Endothelial cell of umbilical vein (primary cell): ENCODE data around the gene RHAG. TPM values are rescaled to one million over a fixed set of nuclear protein-coding genes. Genes with fewer than 3 reads are reported as not detected.

Experiments used
- BruUV-seq: library from RNA; stranded (reverse); fragments of 400-500 nt; replicated peaks from 2 replicates; lab custom pipeline; 2021; lab: Mats Ljungman, UMichigan
- CTCF ChIA-PET: fragments of 300-600, 350-600 bp; sonication (Branson Sonifier 250); formaldehyde crosslinking; loops from one replicate; lab custom pipeline; 2021; ENCODE audit warnings: antibody characterized with exemption, inconsistent platforms; lab: Charles Lee
- POLR2A ChIA-PET: fragments of 300-600, 350-600 bp; sonication (Branson Sonifier 250); formaldehyde crosslinking; loops from one replicate; lab custom pipeline; 2021; ENCODE audit warnings: antibody characterized with exemption, inconsistent platforms; lab: Charles Lee
- DNase-seq: peaks from one replicate; pipeline ENCODE4 v3.0.0-alpha.2; 2011; ENCODE audit warnings: low read depth, low spot score
- FAIRE-seq: peaks from 2 replicates; lab custom pipeline; 2011; peaks lifted over from hg19 to GRCh38; lab: Jason Lieb, UNC
- H2AFZ ChIP-seq: 2 replicates; pipeline ENCODE4 v1.6.0; 2012; ENCODE audit warnings: low read depth, low read length, control low read depth, inconsistent platforms
- H3K27ac ChIP-seq: 2 replicates; pipeline ENCODE4 v1.5.1; 2011; ENCODE audit warnings: low read depth, mild to moderate bottlenecking, control low read depth, low read length, moderate library complexity; ENCODE audit not compliant: insufficient read depth
- H3K27me3 ChIP-seq, 2 experiments: 2 replicates each; pipeline versions ENCODE4 v1.6.0 to v1.6.1; 2011; ENCODE audit warnings: low read length in 2 of 2, mixed read lengths in 1 of 2; ENCODE audit not compliant: control insufficient read depth in 2 of 2, insufficient read depth in 2 of 2
- H3K36me3 ChIP-seq, 2 experiments: 2 replicates in 1 of 2; 3 replicates in 1 of 2; pipeline ENCODE4 v1.5.1; 2011; ENCODE audit warnings: low read length in 2 of 2, mild to moderate bottlenecking in 1 of 2, moderate library complexity in 1 of 2; ENCODE audit not compliant: control insufficient read depth in 2 of 2, insufficient read depth in 2 of 2; ENCODE audit errors: extremely low read depth in 1 of 2
- H3K4me1 ChIP-seq: 3 replicates; pipeline ENCODE4 v1.5.1; 2011; ENCODE audit warnings: mild to moderate bottlenecking, low read length; ENCODE audit not compliant: control insufficient read depth, insufficient read depth; ENCODE audit errors: extremely low read depth
- H3K4me2 ChIP-seq: 2 replicates; pipeline ENCODE4 v1.6.1; 2011; ENCODE audit warnings: low read length, control low read depth, mixed read lengths; ENCODE audit not compliant: insufficient read depth
- H3K4me3 ChIP-seq, 3 experiments: fragments of 200-600 bp in 1 of 3; sonication (generic), shearing (Covaris generic) in 1 of 3; replicated peaks in 1 of 3; 2 replicates each; pipeline ENCODE4 v1.5.1; 2011 to 2016; ENCODE audit warnings: control low read depth in 3 of 3, low read length in 3 of 3, mild to moderate bottlenecking in 2 of 3, inconsistent platforms in 1 of 3, low read depth in 1 of 3, moderate library complexity in 1 of 3; ENCODE audit not compliant: insufficient read depth in 1 of 3
- H3K79me2 ChIP-seq: 2 replicates; pipeline ENCODE4 v1.6.0; 2012; ENCODE audit warnings: low read length, inconsistent platforms; ENCODE audit not compliant: control insufficient read depth, insufficient read depth
- H3K9ac ChIP-seq: replicated peaks from 2 replicates; pipeline ENCODE3; 2011; ENCODE audit warnings: low read length, control low read depth; ENCODE audit not compliant: insufficient read depth; ENCODE audit errors: extremely low read depth
- H3K9me1 ChIP-seq: replicated peaks from 3 replicates; pipeline ENCODE4 v1.6.0; 2011; ENCODE audit warnings: mild to moderate bottlenecking, low read length; ENCODE audit not compliant: control insufficient read depth, insufficient read depth; ENCODE audit errors: extremely low read depth
- H3K9me3 ChIP-seq: replicated peaks from 2 replicates; pipeline ENCODE4 v1.5.1; 2012; ENCODE audit warnings: low read length, inconsistent platforms; ENCODE audit not compliant: control insufficient read depth, insufficient read depth
- H4K20me1 ChIP-seq: replicated peaks from 2 replicates; pipeline ENCODE3; 2011; ENCODE audit warnings: mild to moderate bottlenecking, low read length; ENCODE audit not compliant: control insufficient read depth, insufficient read depth; ENCODE audit errors: extremely low read depth
- EZH2 ChIP-seq: IDR thresholded peaks from 2 replicates; pipeline ENCODE4 v1.6.1; 2012; ENCODE audit warnings: borderline replicate concordance, low read depth, mild to moderate bottlenecking, moderate library complexity, low read length, inconsistent platforms; ENCODE audit not compliant: severe bottlenecking
- FOS ChIP-seq: IDR thresholded peaks from 2 replicates; pipeline ENCODE4 v1.6.1; 2011; ENCODE audit warnings: mild to moderate bottlenecking, low read length, moderate library complexity, borderline replicate concordance; ENCODE audit not compliant: insufficient read depth
- GATA2 ChIP-seq: IDR thresholded peaks from 2 replicates; pipeline ENCODE4 v1.7.0; 2011; ENCODE audit warnings: low read depth, mild to moderate bottlenecking, moderate library complexity, mixed read lengths, low read length; ENCODE audit not compliant: insufficient read length, insufficient read depth
- JUN ChIP-seq: IDR thresholded peaks from 2 replicates; pipeline ENCODE4 v1.6.1; 2011; ENCODE audit warnings: borderline replicate concordance, low read depth; ENCODE audit not compliant: insufficient read length, insufficient read depth
- MYC ChIP-seq: IDR thresholded peaks from one replicate; pipeline ENCODE4 v1.6.1; 2011; ENCODE audit warnings: mild to moderate bottlenecking, low read depth, low read length
- POLR2A ChIP-seq: IDR thresholded peaks from 2 replicates; pipeline ENCODE4 v1.6.1; 2012; ENCODE audit warnings: low read depth, mild to moderate bottlenecking, control low read depth, low read length
- POLR2AphosphoS5 ChIP-seq: IDR thresholded peaks from 2 replicates; pipeline ENCODE4 v1.6.1; 2012; ENCODE audit warnings: low read depth, mild to moderate bottlenecking, control low read depth, low read length, moderate library complexity; ENCODE audit not compliant: insufficient read depth
- dilution Hi-C: fragments of 300-500 bp; cut with MboI; formaldehyde crosslinking; loops from one replicate; pipeline ENCODE4 v1.15.0; 2019; ENCODE audit warnings: low sequenced_read_pairs; ENCODE audit not compliant: extremely low pct_ligation_motif_present
- intact Hi-C: fragments of 100-400 bp; cut with micrococcal nuclease; formaldehyde crosslinking; loops from one replicate; pipeline ENCODE4 v1.10.0; 2022
- polyA plus RNA-seq, 4 experiments: library from polyadenylated mRNA; depleted of rRNA in 3 of 4; stranded (reverse) in 3 of 4; unstranded in 1 of 4; fragments of >200 nt; gene quantifications; 2 replicates each; pipeline versions ENCODE4 v1.2.1 to v1.2.3, GENCODE V29; 2011 to 2012; ENCODE audit warnings: missing spikeins in 1 of 4
- total RNA-seq: library from RNA; stranded (reverse); gene quantifications from 2 replicates; pipeline ENCODE4 v1.2.3, GENCODE V29; 2021
- TF ChIP-seq, protein P1 (sequence below), 2 donors: IDR thresholded peaks; 1 replicate in 1 of 2; 2 replicates in 1 of 2; pipeline ENCODE4 v1.5.1; 2011; ENCODE audit warnings: low read length in 2 of 2, mild to moderate bottlenecking in 2 of 2, moderate library complexity in 2 of 2, control low read depth in 1 of 2, inconsistent platforms in 1 of 2, low read depth in 1 of 2; ENCODE audit not compliant: insufficient read depth in 1 of 2; ENCODE audit errors: extremely low read depth in 1 of 2
- TF ChIP-seq, protein P2 (sequence below): IDR thresholded peaks from 2 replicates; pipeline ENCODE4 v1.6.1; 2011; ENCODE audit not compliant: insufficient read depth, insufficient read length

The RHAG gene
- total and polyA plus RNA-seq, 2 donors (not counting 3 experiments of a cell fraction or from before 2014, with no cell fraction given): not detected

DNA sequence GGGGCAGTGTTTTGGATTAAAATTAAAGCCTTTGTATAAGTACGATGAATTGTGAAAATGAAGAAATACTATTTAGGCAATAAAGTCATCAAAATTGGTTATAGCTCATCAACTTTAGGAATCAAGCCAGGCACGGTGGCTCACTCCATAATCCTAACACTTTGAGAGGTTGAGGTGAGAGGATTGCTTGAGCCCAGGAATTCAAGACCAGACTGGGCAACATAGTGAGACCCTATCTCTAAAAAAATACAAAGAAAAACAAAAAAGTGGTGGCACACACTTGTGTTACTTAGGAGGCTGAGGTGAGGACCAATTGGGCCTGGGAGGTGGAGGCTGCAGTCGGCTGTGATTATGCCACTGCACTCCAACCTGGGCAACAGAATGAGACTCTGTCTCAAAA lies 8.5 kb upstream of the RHAG start:
- CTCF ChIA-PET: no interaction called here
- Histone ChIP-seq H3K36me3 (no peaks in the 10 kb centered on the region), H3K4me3 (no peak overlapping the region), H4K20me1 (no peaks in the 10 kb centered on the region), H3K4me2 (no peak overlapping the region), H3K27ac (no peak overlapping the region), H3K9me3 (no peaks in the 10 kb centered on the region), H3K9ac (no peak overlapping the region), H2AFZ (no peak overlapping the region), H3K4me1 (no peaks in the 10 kb centered on the region), H3K9me1 (no peaks in the 10 kb centered on the region), H3K79me2 (no peaks in the 10 kb centered on the region), H3K27me3 (no peaks in the 10 kb centered on the region)
- no TSS peak for BruUV-seq
- FAIRE-seq (no peak), DNase-seq (no peak)
- dilution Hi-C loops: no loop called here
- no peak for TF ChIP-seq POLR2A
- TF ChIP-seq, protein P1, sequence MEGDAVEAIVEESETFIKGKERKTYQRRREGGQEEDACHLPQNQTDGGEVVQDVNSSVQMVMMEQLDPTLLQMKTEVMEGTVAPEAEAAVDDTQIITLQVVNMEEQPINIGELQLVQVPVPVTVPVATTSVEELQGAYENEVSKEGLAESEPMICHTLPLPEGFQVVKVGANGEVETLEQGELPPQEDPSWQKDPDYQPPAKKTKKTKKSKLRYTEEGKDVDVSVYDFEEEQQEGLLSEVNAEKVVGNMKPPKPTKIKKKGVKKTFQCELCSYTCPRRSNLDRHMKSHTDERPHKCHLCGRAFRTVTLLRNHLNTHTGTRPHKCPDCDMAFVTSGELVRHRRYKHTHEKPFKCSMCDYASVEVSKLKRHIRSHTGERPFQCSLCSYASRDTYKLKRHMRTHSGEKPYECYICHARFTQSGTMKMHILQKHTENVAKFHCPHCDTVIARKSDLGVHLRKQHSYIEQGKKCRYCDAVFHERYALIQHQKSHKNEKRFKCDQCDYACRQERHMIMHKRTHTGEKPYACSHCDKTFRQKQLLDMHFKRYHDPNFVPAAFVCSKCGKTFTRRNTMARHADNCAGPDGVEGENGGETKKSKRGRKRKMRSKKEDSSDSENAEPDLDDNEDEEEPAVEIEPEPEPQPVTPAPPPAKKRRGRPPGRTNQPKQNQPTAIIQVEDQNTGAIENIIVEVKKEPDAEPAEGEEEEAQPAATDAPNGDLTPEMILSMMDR (IDR thresholded peaks at IDR 0.05; ENCODE audit: extremely low read depth in 1 of 2, insufficient read depth in 1 of 2, low read depth in 1 of 2, low read length in 2 of 2): no peak
- TF ChIP-seq, protein P2, sequence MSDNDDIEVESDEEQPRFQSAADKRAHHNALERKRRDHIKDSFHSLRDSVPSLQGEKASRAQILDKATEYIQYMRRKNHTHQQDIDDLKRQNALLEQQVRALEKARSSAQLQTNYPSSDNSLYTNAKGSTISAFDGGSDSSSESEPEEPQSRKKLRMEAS: no peak
- TF ChIP-seq MYC: no peak
- no peak for TF ChIP-seq GATA2
- TF ChIP-seq JUN: no peak
- TF ChIP-seq EZH2: no peak
- TF ChIP-seq FOS: no peak
- no peak for TF ChIP-seq POLR2AphosphoS5
- intact Hi-C loops: no loop called here
- POLR2A ChIA-PET: no interaction called here
